Colonic mucosa (tissue), 4 donors: Measurements from ENCODE around the gene MT2A. TPM values are rescaled to one million over a fixed set of nuclear protein-coding genes. Genes with fewer than 3 reads are reported as not detected.

Experiments used
- DNase-seq: peaks from one replicate; pipeline ENCODE4 v3.0.0-alpha.2; 2020
- H3K27ac ChIP-seq: fragments of 200-600 bp; one replicate; pipeline ENCODE4 v1.8.0; 2021
- H3K27me3 ChIP-seq: fragments of 200-600 bp; one replicate; pipeline ENCODE4 v1.8.0; 2021
- H3K36me3 ChIP-seq: fragments of 200-600 bp; one replicate; pipeline ENCODE4 v1.8.0; 2021
- H3K4me1 ChIP-seq: fragments of 200-600 bp; one replicate; pipeline ENCODE4 v1.8.0; 2021; ENCODE audit warnings: mild to moderate bottlenecking
- H3K4me3 ChIP-seq: fragments of 200-600 bp; one replicate; pipeline ENCODE4 v1.8.0; 2021
- H3K9ac ChIP-seq, 2 donors: one replicate each; pipeline ENCODE4 v1.7.0; 2013; ENCODE audit warnings: control low read depth in 2 of 2, low read depth in 2 of 2, low read length in 2 of 2
- H3K9me3 ChIP-seq: fragments of 200-600 bp; one replicate; pipeline ENCODE4 v1.8.0; 2021
- intact Hi-C: fragments of 100-400 bp; cut with DNase I; formaldehyde crosslinking; loops from one replicate; pipeline ENCODE4 v1.14.1; 2022
- total RNA-seq, 2 donors: library from RNA; stranded (reverse); fragmentation: NEBNext Ultra II Directional in 1 of 2; extraction: Animal tissue kit (Norgen Biotek cat#: 25700) in 1 of 2; gene quantifications; one replicate each; pipeline ENCODE4 v1.2.1, GENCODE V29; 2021
- TF ChIP-seq, protein P1 (sequence below): fragments of 200-600 bp; IDR thresholded peaks from one replicate; pipeline ENCODE4 v1.8.0; 2022; ENCODE audit warnings: antibody characterized with exemption, mild to moderate bottlenecking
- donor health status: healthy.
- donor health status: DM: no; HTN: no; CAD: no.
- donor health status: DM: no; HTN: no; CAD: no.

MT2A gene
- total RNA-seq, 2 donors from 2014 or later: 239 to 320 TPM

DNA sequence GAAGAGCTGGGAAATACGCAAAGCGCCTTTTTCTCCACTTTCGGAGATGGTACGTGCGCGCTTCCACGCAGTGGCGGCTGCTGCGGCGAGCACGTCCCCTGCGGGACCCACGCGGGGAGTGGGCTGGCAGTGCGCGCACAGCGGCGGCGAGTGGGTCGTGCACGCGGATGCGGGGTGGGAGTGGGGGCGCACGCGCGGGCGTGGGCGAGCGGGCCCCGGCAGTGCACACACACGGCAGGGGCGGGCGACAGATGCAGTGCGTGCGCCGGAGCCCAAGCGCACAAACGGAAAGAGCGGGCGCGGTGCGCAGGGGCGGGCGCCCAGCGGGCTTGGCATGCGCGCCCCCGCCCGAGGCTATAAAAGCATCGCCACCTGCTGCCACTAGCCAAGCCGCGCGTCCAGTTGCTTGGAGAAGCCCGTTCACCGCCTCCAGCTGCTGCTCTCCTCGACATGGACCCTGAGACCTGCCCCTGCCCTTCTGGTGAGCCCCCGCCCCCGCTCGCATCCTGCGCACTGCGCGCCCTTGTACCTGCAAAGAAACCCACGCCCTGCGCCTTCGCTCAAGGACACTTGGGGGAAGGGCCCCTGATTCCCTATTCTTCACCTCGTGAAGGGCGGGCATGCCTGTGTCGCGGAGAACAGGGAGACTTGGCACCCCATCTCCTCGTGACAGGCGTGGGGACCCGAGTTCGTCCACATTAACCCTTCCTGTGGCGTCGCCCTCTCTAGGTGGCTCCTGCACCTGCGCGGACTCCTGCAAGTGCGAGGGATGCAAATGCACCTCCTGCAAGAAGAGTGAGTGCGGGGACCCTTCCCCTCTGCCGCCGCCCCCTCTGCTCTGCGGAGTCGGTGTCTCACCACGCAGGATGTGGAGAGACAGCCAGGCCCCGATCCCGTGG is 19.0 kb upstream of the MT2A start, which contains the start of gene MT3:
MT3 (plus strand) TSS at position 388 of the 899 bp plus-strand sequence; CDS start at position 451, 63 bp downstream.
- no peak within 1 kb of the TSS for H3K27ac ChIP-seq
- TF ChIP-seq, protein P1, sequence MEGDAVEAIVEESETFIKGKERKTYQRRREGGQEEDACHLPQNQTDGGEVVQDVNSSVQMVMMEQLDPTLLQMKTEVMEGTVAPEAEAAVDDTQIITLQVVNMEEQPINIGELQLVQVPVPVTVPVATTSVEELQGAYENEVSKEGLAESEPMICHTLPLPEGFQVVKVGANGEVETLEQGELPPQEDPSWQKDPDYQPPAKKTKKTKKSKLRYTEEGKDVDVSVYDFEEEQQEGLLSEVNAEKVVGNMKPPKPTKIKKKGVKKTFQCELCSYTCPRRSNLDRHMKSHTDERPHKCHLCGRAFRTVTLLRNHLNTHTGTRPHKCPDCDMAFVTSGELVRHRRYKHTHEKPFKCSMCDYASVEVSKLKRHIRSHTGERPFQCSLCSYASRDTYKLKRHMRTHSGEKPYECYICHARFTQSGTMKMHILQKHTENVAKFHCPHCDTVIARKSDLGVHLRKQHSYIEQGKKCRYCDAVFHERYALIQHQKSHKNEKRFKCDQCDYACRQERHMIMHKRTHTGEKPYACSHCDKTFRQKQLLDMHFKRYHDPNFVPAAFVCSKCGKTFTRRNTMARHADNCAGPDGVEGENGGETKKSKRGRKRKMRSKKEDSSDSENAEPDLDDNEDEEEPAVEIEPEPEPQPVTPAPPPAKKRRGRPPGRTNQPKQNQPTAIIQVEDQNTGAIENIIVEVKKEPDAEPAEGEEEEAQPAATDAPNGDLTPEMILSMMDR: no peak
- intact Hi-C loops: no loop called here
- H3K27me3 ChIP-seq: peaks cover 18% of the 10 kb centered on the region
- no peaks in the 10 kb centered on the region for H3K9me3 ChIP-seq
- peak; percentile 45 for DNase-seq
- H3K36me3 ChIP-seq: no peaks in the 10 kb centered on the region
- peak within 1 kb of the TSS in 1 of 2 donors; percentile 49 for H3K9ac ChIP-seq
- H3K4me3 ChIP-seq: peak within 1 kb of the TSS; percentile 37
- peaks cover 6% of the 10 kb centered on the region for H3K4me1 ChIP-seq

DNA sequence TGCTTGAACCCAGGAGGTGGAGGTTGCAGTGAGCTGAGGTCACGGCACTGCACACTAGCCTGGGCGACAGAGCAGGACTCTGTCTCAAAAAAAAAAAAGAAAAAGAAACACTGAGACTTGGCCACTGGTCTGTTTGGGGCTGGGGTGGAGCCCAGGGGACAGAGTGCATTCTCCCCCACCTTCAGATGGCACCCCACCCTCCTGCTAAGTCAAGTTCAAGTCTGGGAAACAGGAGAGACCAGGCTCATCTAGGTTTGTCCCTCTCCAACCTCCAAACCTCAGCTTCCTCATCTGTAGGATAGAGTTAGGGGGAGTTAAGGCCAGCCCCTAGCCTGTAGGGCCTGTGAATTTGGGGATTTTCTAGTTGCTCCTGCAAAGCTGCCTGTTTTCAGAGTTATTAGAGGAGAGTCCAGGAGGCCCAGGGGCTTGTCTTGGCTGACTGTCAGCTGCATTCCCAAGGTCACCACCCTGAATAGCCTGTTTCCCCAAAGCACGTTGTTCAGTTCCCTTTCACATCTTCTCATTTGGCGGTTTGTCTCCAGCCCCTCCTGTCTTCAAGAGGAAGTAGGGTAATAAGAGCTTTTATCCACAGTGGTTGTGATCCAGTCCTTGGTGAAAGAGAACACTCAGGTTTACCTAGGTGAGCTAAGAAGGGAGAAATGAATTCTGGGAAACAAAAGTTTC is 16.9 kb upstream of the MT2A start:
- H3K4me3 ChIP-seq: no peak overlapping the region
- intact Hi-C loops: no loop called here
- peaks cover 6% of the 10 kb centered on the region for H3K4me1 ChIP-seq
- peaks cover 18% of the 10 kb centered on the region for H3K27me3 ChIP-seq
- no peaks in the 10 kb centered on the region for H3K9me3 ChIP-seq
- TF ChIP-seq, protein P1: no peak
- no peak overlapping the region for H3K9ac ChIP-seq
- no peak for DNase-seq
- H3K27ac ChIP-seq: no peak overlapping the region
- H3K36me3 ChIP-seq: no peaks in the 10 kb centered on the region

DNA sequence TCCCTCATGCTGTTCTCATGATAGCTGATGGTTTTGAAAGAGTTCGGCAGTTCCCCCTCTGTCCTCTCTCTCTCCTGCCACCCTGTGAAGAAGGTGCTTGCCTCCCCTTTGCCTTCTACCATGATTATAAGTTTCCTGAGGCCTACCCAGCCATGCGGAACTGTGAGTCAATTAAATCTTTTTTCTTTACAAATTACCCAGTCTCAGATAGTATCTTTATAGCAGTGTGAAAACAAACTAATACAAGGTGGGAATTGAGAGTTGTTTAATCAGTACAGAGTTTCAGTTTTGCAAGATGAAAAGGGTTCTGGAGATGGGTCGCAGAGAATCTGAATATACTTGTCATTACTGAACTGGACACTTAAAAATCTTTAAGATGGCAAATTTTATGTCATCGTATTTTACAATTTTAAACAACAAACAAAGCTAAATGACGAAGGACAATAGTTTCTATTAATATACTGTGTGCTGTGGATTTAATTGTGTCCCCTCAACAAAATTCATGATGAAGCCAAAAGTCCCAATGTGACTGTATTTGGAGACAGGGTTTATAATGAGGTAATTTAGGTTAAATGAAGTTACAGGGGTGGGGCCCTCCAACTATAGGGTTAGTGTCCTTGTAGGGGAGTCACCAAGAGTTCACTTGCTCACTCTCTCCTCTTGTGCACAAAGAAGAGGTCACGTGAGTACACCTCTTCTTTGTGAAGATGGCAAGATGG is 14.7 kb upstream of the MT2A start:
- Histone ChIP-seq H3K9me3 (no peaks in the 10 kb centered on the region), H3K27me3 (peaks cover 17% of the 10 kb centered on the region), H3K27ac (no peak overlapping the region), H3K36me3 (no peaks in the 10 kb centered on the region), H3K4me3 (no peak overlapping the region), H3K9ac (no peak overlapping the region), H3K4me1 (peaks cover 6% of the 10 kb centered on the region)
- TF ChIP-seq, protein P1: no peak
- DNase-seq: no peak
- intact Hi-C loops: no loop called here

DNA sequence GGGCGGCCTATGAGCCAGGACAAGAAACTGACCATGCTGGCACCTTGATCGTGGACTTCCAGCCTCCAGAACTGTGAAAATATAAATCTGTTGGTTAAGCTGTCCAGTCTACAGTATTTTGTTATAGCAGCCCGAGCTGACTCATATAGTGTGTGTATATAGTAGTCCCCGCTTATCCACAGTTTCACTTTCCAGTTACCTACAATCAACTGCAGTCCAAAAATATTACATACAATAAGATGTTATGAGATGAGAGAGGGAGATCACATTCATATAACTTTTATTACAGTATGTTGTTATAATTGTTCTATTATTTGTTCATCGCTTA is 14.1 kb upstream of the MT2A start:
- Histone ChIP-seq H3K36me3 (no peaks in the 10 kb centered on the region), H3K27ac (no peak overlapping the region), H3K9me3 (no peaks in the 10 kb centered on the region), H3K27me3 (peaks cover 12% of the 10 kb centered on the region), H3K9ac (no peak overlapping the region), H3K4me1 (peaks cover 6% of the 10 kb centered on the region), H3K4me3 (no peak overlapping the region)
- TF ChIP-seq, protein P1: no peak
- DNase-seq: no peak
- intact Hi-C loops: no loop called here

DNA sequence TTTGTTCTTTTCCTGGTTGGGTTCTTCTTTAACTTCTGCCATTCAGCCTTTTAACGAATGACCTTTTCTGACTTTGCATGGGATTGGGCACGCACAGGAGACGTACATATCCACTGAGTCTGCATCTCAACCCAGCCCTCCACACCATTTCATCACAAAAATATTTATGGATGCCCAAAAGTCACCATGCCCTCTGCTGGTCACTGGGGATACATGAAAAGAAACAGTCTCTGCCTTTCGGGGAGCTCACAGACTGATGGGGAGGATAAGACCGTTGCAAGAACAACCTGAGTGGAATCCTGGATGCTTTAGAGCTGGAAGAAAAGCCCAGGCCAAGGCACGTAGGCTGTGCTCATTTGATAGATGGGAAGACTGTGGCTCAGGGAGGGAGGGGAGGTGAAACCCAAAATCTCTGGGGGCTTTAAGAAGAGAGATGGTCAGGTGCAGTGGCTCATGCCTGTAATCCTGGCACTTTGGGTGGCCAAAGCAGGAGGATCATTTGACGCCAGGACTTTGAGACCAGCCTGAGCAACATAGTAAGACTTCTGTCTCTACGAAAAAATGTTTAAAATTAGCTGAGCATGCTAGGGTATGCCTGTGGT is 7.9 kb upstream of the MT2A start:
- Histone ChIP-seq H3K27ac (no peak overlapping the region), H3K9ac (no peak overlapping the region), H3K4me1 (no peaks in the 10 kb centered on the region), H3K4me3 (no peak overlapping the region), H3K36me3 (no peaks in the 10 kb centered on the region), H3K9me3 (no peaks in the 10 kb centered on the region), H3K27me3 (no peaks in the 10 kb centered on the region)
- no peak for DNase-seq
- intact Hi-C loops: loop anchor here (5.0 to 10.0 kb wide), 2 partner anchors 86 to 102 kb away; no protein-coding TSS in a partner anchor
- TF ChIP-seq, protein P1: peak; percentile 40
